Measurements from ENCODE around the gene MRPL48. TPM values are rescaled to one million over a fixed set of nuclear protein-coding genes. Genes with fewer than 3 reads are reported as not detected.

MRPL48 gene
- total and polyA plus RNA-seq, 12 donors, result 25.1 to 44.4 (median 32.7) TPM

- WGBS, 2 donors, result 57 to 75% methylated on average over 3 of the region's 3 CpGs
- Histone ChIP-seq H3K9me3 (no peaks in the 10 kb centered on the region), H3K4me3 (no peak overlapping the region), H3K27ac (peak overlapping the region in 6 of 10 donors; percentile 4 to 48 (median 20)), H3K4me1 (peaks cover 0 to 14% (median 0%) of the 10 kb centered on the region in 9 donors), H3K27me3 (no peaks in the 10 kb centered on the region), H3K36me3 (peaks cover 0 to 32% (median 5%) of the 10 kb centered on the region in 9 donors)
- DNase-seq (no peak), ATAC-seq (peak in 6 of 8 donors; percentile 28 to 55 (median 48))
- intact Hi-C loops (cut with DNase I), result no loop called here
- TF ChIP-seq, protein P1, sequence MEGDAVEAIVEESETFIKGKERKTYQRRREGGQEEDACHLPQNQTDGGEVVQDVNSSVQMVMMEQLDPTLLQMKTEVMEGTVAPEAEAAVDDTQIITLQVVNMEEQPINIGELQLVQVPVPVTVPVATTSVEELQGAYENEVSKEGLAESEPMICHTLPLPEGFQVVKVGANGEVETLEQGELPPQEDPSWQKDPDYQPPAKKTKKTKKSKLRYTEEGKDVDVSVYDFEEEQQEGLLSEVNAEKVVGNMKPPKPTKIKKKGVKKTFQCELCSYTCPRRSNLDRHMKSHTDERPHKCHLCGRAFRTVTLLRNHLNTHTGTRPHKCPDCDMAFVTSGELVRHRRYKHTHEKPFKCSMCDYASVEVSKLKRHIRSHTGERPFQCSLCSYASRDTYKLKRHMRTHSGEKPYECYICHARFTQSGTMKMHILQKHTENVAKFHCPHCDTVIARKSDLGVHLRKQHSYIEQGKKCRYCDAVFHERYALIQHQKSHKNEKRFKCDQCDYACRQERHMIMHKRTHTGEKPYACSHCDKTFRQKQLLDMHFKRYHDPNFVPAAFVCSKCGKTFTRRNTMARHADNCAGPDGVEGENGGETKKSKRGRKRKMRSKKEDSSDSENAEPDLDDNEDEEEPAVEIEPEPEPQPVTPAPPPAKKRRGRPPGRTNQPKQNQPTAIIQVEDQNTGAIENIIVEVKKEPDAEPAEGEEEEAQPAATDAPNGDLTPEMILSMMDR (IDR thresholded peaks at IDR 0.05), result no peak
Observed at GRCh38 chr11:73838443-73839122, 50.9 kb downstream of the MRPL48 start.

- TF ChIP-seq, protein P1 (IDR thresholded peaks at IDR 0.05), result no peak
- DNase-seq (no peak), ATAC-seq (peak in 2 of 8 donors; percentile 45 to 56)
- no peaks in the 10 kb centered on the region for H3K9me3 ChIP-seq
- peaks cover 0 to 14% (median 0%) of the 10 kb centered on the region in 9 donors for H3K4me1 ChIP-seq
- H3K36me3 ChIP-seq, result peaks cover 0 to 32% (median 5%) of the 10 kb centered on the region in 9 donors
- intact Hi-C loops (cut with DNase I), result no loop called here
- peak overlapping the region in 2 of 10 donors; percentile 4 to 48 for H3K27ac ChIP-seq
- H3K4me3 ChIP-seq, result no peak overlapping the region
- H3K27me3 ChIP-seq, result no peaks in the 10 kb centered on the region
Observed at GRCh38 chr11:73839123-73839457, 51.4 kb downstream of the MRPL48 start.

DNA sequence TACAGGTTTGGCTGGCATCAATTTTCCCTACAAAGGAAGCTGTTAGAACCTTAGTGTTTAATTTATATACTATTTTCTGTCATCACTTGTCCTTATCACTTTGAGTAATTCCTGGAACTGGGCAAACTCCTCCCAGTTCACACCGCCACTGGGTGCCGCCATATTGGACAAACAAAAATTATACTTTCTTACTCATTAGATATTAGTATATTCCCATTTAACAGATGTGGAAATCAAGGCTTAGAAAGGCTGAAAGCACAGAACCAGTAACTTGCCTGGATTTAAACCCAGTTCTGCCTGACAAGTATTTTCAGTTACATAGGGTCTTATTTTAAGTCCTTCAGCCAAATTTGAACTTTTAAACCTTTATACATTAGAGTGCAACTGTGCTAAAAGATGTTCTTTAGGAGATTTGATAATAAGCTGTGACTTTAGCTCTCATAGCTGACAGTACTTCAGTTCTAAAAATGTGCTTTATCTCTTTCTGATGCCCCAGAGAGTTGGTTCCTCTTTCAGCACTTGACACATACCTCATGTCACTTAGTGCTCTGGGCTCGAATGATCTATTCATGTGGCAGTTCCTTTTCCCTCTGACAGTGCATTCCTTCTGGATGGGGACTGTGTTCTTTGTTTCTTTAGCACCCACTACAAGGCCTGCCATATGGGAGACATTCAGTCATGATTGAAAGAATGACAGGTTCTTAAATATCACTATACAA is 63.5 kb downstream of the MRPL48 start:
- 76 to 78% methylated on average over 3 of the region's 3 CpGs for WGBS, 2 donors

DNA sequence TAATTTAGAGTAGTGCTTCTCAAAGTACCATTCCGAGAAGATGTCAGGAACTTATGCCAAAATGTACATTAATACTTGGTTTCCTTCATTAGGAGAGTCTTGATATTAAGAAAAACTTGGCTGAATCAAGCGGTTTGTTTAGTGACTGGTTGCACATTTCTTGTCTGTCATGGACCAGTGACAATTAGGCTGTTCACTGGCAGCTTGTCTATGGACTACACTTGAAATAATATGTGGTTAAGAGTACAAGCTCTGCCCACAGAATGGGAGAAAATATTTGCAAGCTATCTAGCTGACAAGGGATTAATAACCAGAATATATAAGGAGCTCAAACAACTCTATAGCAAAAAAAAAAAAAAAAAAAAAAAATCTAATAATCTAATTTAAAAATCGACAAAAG is 64.4 kb downstream of the MRPL48 start:
- intact Hi-C loops (cut with DNase I), result no loop called here
- Histone ChIP-seq H3K36me3 (peaks cover 0 to 34% (median 0%) of the 10 kb centered on the region in 9 donors), H3K27ac (peak overlapping the region in 5 of 10 donors; percentile 32 to 71 (median 50)), H3K4me3 (no peak overlapping the region), H3K27me3 (no peaks in the 10 kb centered on the region), H3K4me1 (peaks cover 0 to 21% (median 3%) of the 10 kb centered on the region in 9 donors), H3K9me3 (no peaks in the 10 kb centered on the region)
- TF ChIP-seq, protein P1 (IDR thresholded peaks at IDR 0.05), result no peak
- ATAC-seq (peak in 2 of 8 donors; percentile 38 to 56), DNase-seq (no peak)
- 90 to 92% methylated on average over 3 of the region's 3 CpGs for WGBS, 2 donors

More for the DNA sequence above, 63.5 kb downstream of the MRPL48 start:
- Histone ChIP-seq H3K27ac (peak overlapping the region in 6 of 10 donors; percentile 32 to 71 (median 44)), H3K27me3 (no peaks in the 10 kb centered on the region), H3K9me3 (no peaks in the 10 kb centered on the region), H3K36me3 (peaks cover 0 to 42% (median 0%) of the 10 kb centered on the region in 9 donors), H3K4me3 (no peak overlapping the region), H3K4me1 (peaks cover 0 to 14% (median 0%) of the 10 kb centered on the region in 9 donors)
- intact Hi-C loops (cut with DNase I), result no loop called here
- no peak for DNase-seq
- TF ChIP-seq, protein P1 (IDR thresholded peaks at IDR 0.05), result no peak
- ATAC-seq, result peak in 6 of 8 donors; percentile 52 to 90 (median 78)
